ENCODE data around the gene SCRT2.
"Not testable (repeated sequence)": the region's sequence is repeated elsewhere in the genome, so short reads cannot be mapped to it uniquely, and the experiment has no call there.

Gene SCRT2

GRCh38 chr20:701401-702129 is 26.0 kb upstream of the SCRT2 start:
- H3K27ac ChIP-seq (ENCODE audit: low read length) = no peak overlapping the region
- H3K9me3 ChIP-seq (ENCODE audit: control insufficient read depth, insufficient read depth, low read length) = no peaks in the 10 kb centered on the region
- H3K4me3 ChIP-seq (ENCODE audit: low read length) = no peak overlapping the region
- DNase-seq (ENCODE audit: low read depth, low spot score) = no peak
- H3K4me1 ChIP-seq (ENCODE audit: control insufficient read depth, insufficient read depth, low read length) = peaks cover 12% of the 10 kb centered on the region
- no CpG with 5 or more reads among the region's 6 CpGs for WGBS (ENCODE audit: insufficient coverage, insufficient read length)
- no peaks in the 10 kb centered on the region for H3K36me3 ChIP-seq (ENCODE audit: control insufficient read depth, insufficient read depth, low read length)
- H3K27me3 ChIP-seq (ENCODE audit: control insufficient read depth, insufficient read depth, low read length) = no peaks in the 10 kb centered on the region

- Histone ChIP-seq H3K4me1 (ENCODE audit: control insufficient read depth, insufficient read depth, low read length) (peaks cover 10% of the 10 kb centered on the region), H3K27me3 (ENCODE audit: control insufficient read depth, insufficient read depth, low read length) (no peaks in the 10 kb centered on the region), H3K36me3 (ENCODE audit: control insufficient read depth, insufficient read depth, low read length) (no peaks in the 10 kb centered on the region), H3K27ac (ENCODE audit: low read length) (no peak overlapping the region), H3K4me3 (ENCODE audit: low read length) (no peak overlapping the region), H3K9me3 (ENCODE audit: control insufficient read depth, insufficient read depth, low read length) (no peaks in the 10 kb centered on the region)
- no CpG with 5 or more reads among the region's 10 CpGs for WGBS (ENCODE audit: insufficient coverage, insufficient read length)
- no peak for DNase-seq (ENCODE audit: low read depth, low spot score)
Observed at GRCh38 chr20:699811-700338, 24.3 kb upstream of the SCRT2 start.

- DNase-seq (ENCODE audit: low read depth, low spot score) = no peak
- no CpG with 5 or more reads among the region's 6 CpGs for WGBS (ENCODE audit: insufficient coverage, insufficient read length)
- Histone ChIP-seq H3K27me3 (ENCODE audit: control insufficient read depth, insufficient read depth, low read length) (no peaks in the 10 kb centered on the region), H3K9me3 (ENCODE audit: control insufficient read depth, insufficient read depth, low read length) (no peaks in the 10 kb centered on the region), H3K4me1 (ENCODE audit: control insufficient read depth, insufficient read depth, low read length) (peaks cover 10% of the 10 kb centered on the region), H3K4me3 (ENCODE audit: low read length) (no peak overlapping the region), H3K36me3 (ENCODE audit: control insufficient read depth, insufficient read depth, low read length) (no peaks in the 10 kb centered on the region), H3K27ac (ENCODE audit: low read length) (no peak overlapping the region)
Observed at GRCh38 chr20:699342-699741, 23.7 kb upstream of the SCRT2 start.

- DNase-seq (ENCODE audit: low read depth, low spot score) = no peak
- no peak overlapping the region for H3K4me3 ChIP-seq (ENCODE audit: low read length)
- H3K4me1 ChIP-seq (ENCODE audit: control insufficient read depth, insufficient read depth, low read length) = peaks cover 10% of the 10 kb centered on the region
- H3K36me3 ChIP-seq (ENCODE audit: control insufficient read depth, insufficient read depth, low read length) = no peaks in the 10 kb centered on the region
- no peak overlapping the region for H3K27ac ChIP-seq (ENCODE audit: low read length)
- H3K27me3 ChIP-seq (ENCODE audit: control insufficient read depth, insufficient read depth, low read length) = no peaks in the 10 kb centered on the region
- no CpG with 5 or more reads among the region's 6 CpGs for WGBS (ENCODE audit: insufficient coverage, insufficient read length)
- no peaks in the 10 kb centered on the region for H3K9me3 ChIP-seq (ENCODE audit: control insufficient read depth, insufficient read depth, low read length)
Observed at GRCh38 chr20:698276-698675, 22.7 kb upstream of the SCRT2 start.

- H3K27me3 ChIP-seq (ENCODE audit: control insufficient read depth, insufficient read depth, low read length) = no peaks in the 10 kb centered on the region
- WGBS (ENCODE audit: insufficient coverage, insufficient read length) = no CpG with 5 or more reads among the region's 9 CpGs
- no peaks in the 10 kb centered on the region for H3K36me3 ChIP-seq (ENCODE audit: control insufficient read depth, insufficient read depth, low read length)
- H3K27ac ChIP-seq (ENCODE audit: low read length) = no peak overlapping the region
- H3K4me1 ChIP-seq (ENCODE audit: control insufficient read depth, insufficient read depth, low read length) = peaks cover 10% of the 10 kb centered on the region
- H3K4me3 ChIP-seq (ENCODE audit: low read length) = no peak overlapping the region
- DNase-seq (ENCODE audit: low read depth, low spot score) = no peak
- H3K9me3 ChIP-seq (ENCODE audit: control insufficient read depth, insufficient read depth, low read length) = no peaks in the 10 kb centered on the region
Observed at GRCh38 chr20:697826-698225, 22.2 kb upstream of the SCRT2 start.

- Histone ChIP-seq H3K36me3 (ENCODE audit: control insufficient read depth, insufficient read depth, low read length) (no peaks in the 10 kb centered on the region), H3K9me3 (ENCODE audit: control insufficient read depth, insufficient read depth, low read length) (no peaks in the 10 kb centered on the region), H3K4me3 (ENCODE audit: low read length) (no peak overlapping the region), H3K27me3 (ENCODE audit: control insufficient read depth, insufficient read depth, low read length) (no peaks in the 10 kb centered on the region), H3K4me1 (ENCODE audit: control insufficient read depth, insufficient read depth, low read length) (peaks cover 10% of the 10 kb centered on the region), H3K27ac (ENCODE audit: low read length) (no peak overlapping the region)
- DNase-seq (ENCODE audit: low read depth, low spot score) = no peak
- no CpG with 5 or more reads among the region's 2 CpGs for WGBS (ENCODE audit: insufficient coverage, insufficient read length)
Observed at GRCh38 chr20:695165-695866, 19.7 kb upstream of the SCRT2 start.

GRCh38 chr20:694496-694895 is 18.9 kb upstream of the SCRT2 start:
- H3K4me3 ChIP-seq (ENCODE audit: low read length) = no peak overlapping the region
- no peaks in the 10 kb centered on the region for H3K27me3 ChIP-seq (ENCODE audit: control insufficient read depth, insufficient read depth, low read length)
- H3K4me1 ChIP-seq (ENCODE audit: control insufficient read depth, insufficient read depth, low read length) = peaks cover 3% of the 10 kb centered on the region
- H3K36me3 ChIP-seq (ENCODE audit: control insufficient read depth, insufficient read depth, low read length) = no peaks in the 10 kb centered on the region
- no peak overlapping the region for H3K27ac ChIP-seq (ENCODE audit: low read length)
- H3K9me3 ChIP-seq (ENCODE audit: control insufficient read depth, insufficient read depth, low read length) = no peaks in the 10 kb centered on the region
- DNase-seq (ENCODE audit: low read depth, low spot score) = no peak
- no CpG with 5 or more reads among the region's 4 CpGs for WGBS (ENCODE audit: insufficient coverage, insufficient read length)

GRCh38 chr20:693786-694185 is 18.2 kb upstream of the SCRT2 start:
- not testable (repeated sequence) for H3K4me3 ChIP-seq (ENCODE audit: low read length)

GRCh38 chr20:692044-692443 is 16.4 kb upstream of the SCRT2 start:
- no peaks in the 10 kb centered on the region for H3K27me3 ChIP-seq (ENCODE audit: control insufficient read depth, insufficient read depth, low read length)
- H3K4me1 ChIP-seq (ENCODE audit: control insufficient read depth, insufficient read depth, low read length) = 0 out of 2 replicates have a peak, but pooled peaks cover 1% of the 10 kb centered on the region
- no peaks in the 10 kb centered on the region for H3K9me3 ChIP-seq (ENCODE audit: control insufficient read depth, insufficient read depth, low read length)
- no peaks in the 10 kb centered on the region for H3K36me3 ChIP-seq (ENCODE audit: control insufficient read depth, insufficient read depth, low read length)
- no peak overlapping the region for H3K4me3 ChIP-seq (ENCODE audit: low read length)
- WGBS (ENCODE audit: insufficient coverage, insufficient read length) = no CpG with 5 or more reads among the region's 1 CpG
- no peak overlapping the region for H3K27ac ChIP-seq (ENCODE audit: low read length)
- no peak for DNase-seq (ENCODE audit: low read depth, low spot score)

More at GRCh38 chr20:693786-694185, 18.2 kb upstream of the SCRT2 start:
- H3K27ac ChIP-seq (ENCODE audit: low read length); DNase-seq (ENCODE audit: low read depth, low spot score); H3K27me3 ChIP-seq (ENCODE audit: control insufficient read depth, insufficient read depth, low read length); H3K9me3 ChIP-seq (ENCODE audit: control insufficient read depth, insufficient read depth, low read length); H3K4me1 ChIP-seq (ENCODE audit: control insufficient read depth, insufficient read depth, low read length); H3K36me3 ChIP-seq (ENCODE audit: control insufficient read depth, insufficient read depth, low read length): not testable (repeated sequence)
- WGBS (ENCODE audit: insufficient coverage, insufficient read length) = no CpG with 5 or more reads among the region's 10 CpGs

- no peaks in the 10 kb centered on the region for H3K36me3 ChIP-seq (ENCODE audit: control insufficient read depth, insufficient read depth, low read length)
- H3K4me3 ChIP-seq (ENCODE audit: low read length) = no peak overlapping the region
- no peaks in the 10 kb centered on the region for H3K27me3 ChIP-seq (ENCODE audit: control insufficient read depth, insufficient read depth, low read length)
- WGBS (ENCODE audit: insufficient coverage, insufficient read length) = no CpG with 5 or more reads among the region's 1 CpG
- 0 out of 2 replicates have a peak, but pooled peaks cover 1% of the 10 kb centered on the region for H3K4me1 ChIP-seq (ENCODE audit: control insufficient read depth, insufficient read depth, low read length)
- no peaks in the 10 kb centered on the region for H3K9me3 ChIP-seq (ENCODE audit: control insufficient read depth, insufficient read depth, low read length)
- no peak for DNase-seq (ENCODE audit: low read depth, low spot score)
- H3K27ac ChIP-seq (ENCODE audit: low read length) = no peak overlapping the region
Observed at GRCh38 chr20:689947-690346, 14.3 kb upstream of the SCRT2 start.

All from iPS DF 6.9 (cell line).